Left hindlimb (tissue), 1 donor: Measurements from ENCODE around the gene CNOT3.
"Not testable (repeated sequence)": the region's sequence is repeated elsewhere in the genome, so short reads cannot be mapped to it uniquely, and the experiment has no call there.

Experiments
- DNase-seq: peaks from one replicate; pipeline ENCODE4 v3.0.0-alpha.2; 2018

CNOT3 gene

DNA sequence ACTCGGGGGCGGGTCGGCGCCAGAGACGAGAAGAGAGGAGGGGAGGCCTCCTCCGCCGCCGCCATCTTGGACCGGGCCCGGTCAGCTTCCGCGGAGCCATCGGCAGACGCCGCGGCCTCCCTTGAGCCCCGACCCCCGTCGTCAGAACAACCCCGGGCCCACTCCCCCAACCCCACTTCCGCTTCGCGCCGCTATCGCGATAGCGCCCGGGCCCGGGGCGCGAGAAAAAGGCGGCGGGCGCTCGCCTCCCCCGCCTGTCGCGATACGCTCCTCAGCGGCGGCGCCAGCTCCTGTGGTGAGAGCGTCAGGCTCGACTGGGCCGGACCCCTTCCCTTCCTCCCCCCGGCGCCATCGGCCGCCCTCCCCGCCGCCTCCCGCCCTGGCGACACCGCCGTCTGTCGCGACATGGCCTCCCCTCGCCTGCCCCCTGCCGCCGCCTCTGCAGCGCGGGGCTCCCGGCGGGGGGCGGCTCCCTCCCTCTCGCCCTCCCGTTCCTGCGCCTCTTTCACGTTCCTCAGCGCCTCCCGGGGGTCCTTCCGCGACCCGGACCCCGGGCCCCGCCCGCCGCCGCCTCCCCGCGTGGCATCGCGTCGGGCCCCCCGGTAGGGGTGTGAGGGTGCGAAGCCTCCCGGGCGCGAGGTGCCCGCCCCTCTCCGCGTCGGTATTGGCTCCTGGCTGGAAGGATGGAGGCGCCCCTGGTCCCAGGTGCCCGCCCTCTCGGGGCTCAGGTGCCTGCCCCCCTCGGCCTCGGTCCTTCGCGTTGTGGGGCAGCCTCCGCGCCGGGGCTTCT, at the start of gene CNOT3:
TSS of gene CNOT3 (plus strand) at position 64 of the 790 bp plus-strand sequence. CDS start 5,217 bp downstream, outside the sequence.
- no peak for DNase-seq

DNA sequence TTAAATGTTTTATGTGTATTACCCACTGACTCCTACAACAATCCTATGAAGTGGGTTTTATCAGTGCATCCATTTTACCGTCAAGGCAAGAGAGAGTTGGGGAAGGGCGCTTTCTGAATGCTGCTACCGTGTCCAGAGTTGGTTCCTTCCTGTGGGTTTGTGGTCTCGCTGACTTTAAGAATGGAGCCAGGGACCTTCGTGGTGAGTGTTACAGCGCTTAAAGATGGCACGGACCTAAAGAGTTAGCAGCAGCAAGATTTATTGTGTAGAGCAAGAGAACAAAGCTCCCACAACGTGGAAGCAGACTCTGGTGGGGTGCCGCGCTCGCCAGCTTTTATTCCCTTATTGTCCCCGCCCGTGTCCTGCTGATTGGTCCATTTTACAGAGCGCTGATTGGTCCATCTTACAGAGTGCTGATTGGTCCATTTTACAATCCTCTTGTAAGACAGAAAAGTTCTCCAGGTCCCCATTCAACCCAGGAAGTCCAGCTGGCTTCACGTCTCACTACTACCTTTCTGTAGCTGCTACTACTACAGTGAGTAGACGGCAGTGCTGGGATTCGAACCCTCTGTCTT, 43.0 kb upstream of the CNOT3 start:
- DNase-seq: no peak

DNA sequence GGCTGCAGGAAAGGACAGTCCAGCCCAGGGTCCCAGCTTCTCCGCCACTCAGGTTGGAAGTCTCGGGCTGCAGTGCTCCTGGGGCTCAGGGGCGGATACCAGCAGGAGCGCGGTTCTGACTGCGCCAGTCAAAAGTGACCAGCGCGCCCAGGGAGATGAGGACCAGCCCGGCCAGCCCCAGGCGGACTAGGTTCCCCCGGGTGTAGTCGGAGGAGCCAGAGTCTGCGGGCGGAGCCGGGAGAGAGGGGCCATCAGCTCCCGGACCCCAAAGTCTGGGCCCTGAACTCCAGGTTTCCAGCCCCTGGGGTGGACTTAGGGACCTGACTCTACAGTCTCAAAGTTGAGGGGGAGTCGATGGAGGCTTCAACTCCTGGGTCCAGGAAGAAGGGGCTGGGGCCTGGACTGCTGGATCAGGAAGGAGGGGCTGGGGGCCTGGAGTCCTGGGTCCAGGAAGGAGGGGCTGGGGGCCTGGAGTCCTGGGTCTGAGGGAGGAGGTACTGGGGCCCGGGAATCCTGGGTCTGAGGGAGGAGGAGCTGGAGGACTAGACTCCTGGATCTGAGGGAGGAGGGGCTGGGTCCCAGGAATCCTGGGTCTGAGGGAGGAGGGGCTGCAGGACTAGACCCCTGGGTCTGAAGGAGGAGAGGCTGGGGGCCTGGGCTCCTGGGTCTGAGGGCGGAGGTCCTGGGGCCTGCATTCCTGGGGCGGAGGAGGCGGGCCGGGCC, 42.3 kb upstream of the CNOT3 start:
- DNase-seq: no peak

DNA sequence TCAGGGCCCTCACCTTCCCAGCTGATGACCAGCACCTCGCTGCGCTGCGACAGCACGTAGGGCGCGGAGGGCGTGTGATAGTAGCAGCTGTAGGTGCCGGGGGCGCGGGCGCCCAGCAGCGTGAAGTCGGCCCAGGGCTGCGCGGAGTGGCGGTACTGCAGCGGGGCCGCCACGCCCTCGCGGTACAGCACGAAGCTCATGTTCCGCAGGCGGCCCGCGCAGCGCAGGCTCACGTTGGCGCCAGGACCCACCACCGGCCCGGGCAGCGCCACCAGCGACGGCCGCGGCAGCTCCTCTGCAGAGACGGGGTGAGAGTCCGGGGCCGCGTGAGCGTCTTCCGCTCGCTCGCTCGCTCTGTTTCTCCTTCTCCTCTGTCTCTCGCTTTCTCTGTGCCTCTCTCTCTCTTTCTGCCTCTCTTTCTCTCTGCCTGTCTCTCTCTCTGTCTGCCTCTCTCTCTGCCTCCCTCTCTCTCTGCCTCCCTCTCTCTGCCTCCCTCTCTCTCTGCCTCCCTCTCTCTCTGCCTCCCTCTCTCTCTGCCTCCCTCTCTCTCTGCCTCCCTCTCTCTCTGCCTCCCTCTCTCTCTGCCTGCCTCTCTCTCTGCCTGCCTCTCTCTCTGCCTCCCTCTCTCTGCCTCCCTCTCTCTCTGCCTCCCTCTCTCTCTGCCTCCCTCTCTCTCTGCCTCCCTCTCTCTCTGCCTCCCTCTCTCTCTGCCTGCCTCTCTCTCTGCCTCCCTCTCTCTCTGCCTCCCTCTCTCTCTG, 41.5 kb upstream of the CNOT3 start:
- not testable (repeated sequence) for DNase-seq

DNA sequence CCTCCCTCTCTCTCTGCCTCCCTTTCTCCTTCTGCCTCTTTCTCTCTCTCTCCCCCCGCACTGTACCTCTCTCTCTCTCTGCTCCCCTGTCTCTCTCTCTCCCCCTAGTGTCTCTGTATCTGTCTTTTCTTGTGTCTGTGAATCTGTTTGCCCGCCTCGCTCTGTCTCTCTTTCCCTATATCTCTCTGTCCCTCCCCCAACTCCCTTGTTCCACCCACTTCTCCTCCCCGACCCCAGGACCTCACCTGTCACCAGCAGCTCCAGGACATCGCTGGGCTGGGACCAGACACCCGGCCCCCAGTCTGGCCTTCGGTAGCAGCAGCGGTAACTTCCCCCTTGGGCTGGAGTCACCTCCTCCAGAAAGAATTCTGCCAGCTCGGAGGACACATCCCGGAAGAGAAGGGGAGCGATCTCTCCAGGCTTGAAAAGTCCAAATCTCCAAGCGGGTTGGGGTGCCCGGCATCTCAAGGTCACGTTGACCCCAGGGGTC, 40.9 kb upstream of the CNOT3 start:
- DNase-seq: no peak

DNA sequence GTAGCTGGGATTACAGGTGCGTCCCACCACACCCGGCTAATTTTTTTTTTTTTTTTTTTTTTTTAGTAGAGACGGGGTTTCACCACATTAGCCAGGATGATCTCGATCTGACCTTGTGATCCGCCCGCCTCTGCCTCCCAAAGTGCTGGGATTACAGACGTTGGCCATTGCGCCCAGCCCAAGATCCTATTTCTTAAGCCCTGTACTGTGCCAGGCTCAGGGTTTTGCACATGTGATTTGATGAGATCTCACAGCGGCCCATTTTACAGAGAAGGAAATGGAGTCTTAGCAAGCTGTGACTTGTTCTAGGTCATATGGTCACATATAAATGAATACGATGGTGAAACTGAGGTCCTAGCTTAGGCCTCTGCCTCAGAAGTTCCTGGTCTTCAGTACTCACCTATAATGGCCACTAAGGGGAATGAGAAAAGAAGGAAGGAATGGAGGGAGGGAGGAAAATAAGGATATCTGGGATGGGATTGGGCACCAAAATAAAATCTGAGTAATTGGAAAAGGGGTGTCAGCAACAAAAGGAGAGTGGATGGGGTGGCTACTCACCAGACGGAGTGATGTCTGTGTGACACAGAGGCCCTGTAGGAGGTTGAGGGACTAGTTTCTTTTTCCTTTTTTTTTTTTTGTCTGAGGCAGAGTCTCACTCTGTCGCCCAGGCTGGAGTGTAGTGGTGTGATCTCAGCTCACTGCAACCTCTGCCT, 38.2 kb upstream of the CNOT3 start:
- no peak for DNase-seq

DNA sequence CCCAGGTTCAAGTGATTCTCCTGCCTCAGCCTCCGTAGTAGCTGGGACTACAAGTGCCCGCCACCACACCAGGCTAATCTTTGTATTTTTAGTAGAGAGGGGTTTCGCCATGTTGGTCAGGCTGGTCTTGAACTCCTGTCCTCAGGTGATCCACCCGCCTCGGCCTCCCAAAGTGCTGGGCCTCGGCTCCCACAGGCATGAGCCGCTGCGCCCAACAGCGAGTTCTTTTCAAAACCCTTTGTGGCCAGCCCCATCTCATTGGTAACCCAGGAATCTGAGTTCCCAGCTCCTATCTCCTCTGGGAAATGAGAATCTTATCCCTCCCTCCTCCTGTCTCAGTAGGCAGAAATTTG, 37.7 kb upstream of the CNOT3 start:
- DNase-seq: not testable (repeated sequence)

DNA sequence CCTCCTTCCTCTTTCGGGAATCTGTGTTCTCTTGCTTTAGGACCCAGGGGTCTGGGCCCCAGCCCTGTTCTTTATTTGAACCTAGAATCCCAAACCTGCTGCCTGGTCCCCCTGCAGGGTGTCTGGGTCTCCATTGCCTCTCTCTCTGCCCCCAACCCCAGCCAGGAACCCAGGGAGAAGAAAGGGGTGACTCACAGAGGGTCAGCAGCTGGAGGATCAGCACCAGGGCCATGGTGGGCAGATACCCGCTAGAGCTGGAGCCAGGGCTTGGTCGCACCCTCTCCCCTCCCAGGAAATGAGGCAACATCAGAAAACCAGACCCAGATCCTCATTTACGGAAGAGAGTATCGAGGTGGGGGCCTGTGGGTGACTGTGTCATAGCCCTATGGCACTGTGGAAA, 37.0 kb upstream of the CNOT3 start, which contains the start of gene OSCAR:
TSS of gene OSCAR (minus strand) at position 243 of the 400 bp plus-strand sequence. CDS start at position 232, 11 bp downstream.
- DNase-seq: no peak

DNA sequence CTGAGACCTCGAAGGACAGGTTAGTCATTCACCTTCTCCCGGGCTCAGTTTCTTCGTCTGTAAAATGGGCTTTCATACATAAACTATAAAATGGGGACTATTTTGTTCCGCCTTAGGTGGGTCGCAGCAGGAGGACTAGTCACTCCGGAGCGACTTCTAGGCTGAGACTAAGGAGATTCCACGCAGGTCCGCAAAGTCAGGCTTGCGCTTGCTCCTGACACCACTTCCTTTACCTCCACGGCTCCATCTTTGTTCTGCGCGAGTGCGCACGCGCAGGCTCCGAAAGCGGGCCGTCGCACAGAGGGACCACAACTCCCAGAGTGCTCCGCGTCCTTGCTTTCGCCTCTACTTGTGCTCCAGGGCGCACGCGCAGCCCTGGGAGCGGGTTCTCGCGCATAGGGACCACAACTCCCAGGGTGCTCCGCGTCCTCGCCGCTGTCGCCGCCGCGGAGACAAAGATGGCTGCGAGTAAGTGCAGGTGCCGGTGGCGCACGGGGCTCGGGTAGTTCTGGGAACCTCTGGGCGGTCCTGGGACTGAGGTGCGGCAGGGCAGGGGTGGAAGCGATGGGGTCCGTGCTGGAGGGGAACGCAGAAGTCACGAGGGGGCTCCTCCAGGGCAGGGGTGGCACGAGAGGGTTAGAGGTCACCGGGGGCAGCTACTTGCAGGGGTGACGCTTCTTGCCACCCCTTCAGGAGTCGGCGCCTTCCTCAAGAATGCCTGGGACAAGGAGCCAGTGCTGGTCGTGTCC, 35.0 kb upstream of the CNOT3 start, which contains the start of gene NDUFA3:
TSS of gene NDUFA3 (plus strand) at position 435 of the 749 bp plus-strand sequence. CDS start at position 459, 24 bp downstream.
- peak; percentile 98 for DNase-seq

DNA sequence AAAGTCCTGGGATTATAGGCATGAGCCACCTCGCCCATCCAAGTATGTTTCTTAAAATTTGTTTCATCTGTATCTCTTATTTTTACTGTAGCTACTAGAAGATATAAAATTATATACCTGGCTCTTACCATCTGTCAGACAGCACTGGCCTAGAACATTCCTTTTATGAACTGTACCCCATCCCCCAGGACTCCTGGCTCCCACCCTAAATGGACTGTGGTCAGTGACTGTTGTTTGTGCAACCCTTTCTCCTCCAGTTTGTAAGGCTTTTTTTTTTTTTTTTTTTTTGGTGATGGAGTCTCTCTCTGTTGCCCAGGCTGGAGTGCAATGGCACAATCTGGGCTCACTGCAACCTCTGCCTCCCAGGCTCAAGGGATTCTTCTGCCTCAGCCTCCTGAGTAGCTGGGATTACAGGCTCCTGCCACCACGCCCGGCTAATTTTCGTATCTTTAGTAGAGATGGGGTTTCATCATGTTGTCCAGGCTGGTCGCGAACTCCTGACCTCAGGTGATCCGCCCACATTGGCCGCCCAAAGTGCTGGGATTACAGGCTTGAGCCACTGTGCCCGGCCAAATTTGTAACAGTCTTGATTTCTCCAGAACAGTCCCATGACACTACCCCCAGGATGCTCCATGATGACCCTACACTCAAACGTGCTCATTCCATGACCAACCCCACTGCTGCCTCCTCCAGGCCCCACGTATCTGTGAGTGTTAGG, 32.4 kb upstream of the CNOT3 start:
- DNase-seq: no peak

DNA sequence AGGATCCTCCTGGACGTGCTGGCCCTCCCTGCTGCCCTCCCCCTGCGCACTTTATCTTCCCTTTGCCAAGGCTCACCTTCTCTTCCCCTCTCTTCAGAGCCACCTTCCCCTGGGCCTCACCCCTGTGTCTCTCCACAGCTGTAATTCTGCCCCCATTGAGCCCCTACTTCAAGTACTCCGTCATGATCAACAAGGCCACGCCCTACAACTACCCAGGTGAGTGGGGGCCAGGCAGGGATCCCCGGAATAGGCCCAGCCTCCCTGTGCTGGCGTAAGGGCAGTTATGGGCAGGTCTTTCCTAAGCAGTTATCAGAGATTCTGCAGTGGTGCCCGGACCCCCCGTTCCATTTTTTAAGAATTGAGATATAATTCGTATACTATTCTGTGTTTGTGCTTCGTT, 31.8 kb upstream of the CNOT3 start:
- DNase-seq: no peak

DNA sequence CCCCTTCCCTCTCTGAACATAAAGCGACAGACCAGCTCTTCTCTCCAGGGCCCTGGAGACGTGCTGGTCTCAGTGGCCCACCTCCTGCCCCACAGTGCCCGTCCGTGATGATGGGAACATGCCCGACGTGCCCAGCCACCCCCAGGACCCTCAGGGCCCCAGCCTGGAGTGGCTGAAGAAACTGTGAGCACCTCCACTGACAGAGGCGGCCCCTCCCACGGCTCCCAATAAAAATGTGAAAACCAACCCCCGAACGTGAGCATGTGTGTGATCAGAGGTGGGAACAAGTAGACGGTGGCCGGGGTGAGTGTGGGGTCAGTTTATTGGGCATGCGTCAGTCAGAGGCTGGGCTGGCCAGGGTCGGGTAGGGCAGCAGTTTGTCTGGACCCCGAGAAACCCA, 30.8 kb upstream of the CNOT3 start:
- no peak for DNase-seq

DNA sequence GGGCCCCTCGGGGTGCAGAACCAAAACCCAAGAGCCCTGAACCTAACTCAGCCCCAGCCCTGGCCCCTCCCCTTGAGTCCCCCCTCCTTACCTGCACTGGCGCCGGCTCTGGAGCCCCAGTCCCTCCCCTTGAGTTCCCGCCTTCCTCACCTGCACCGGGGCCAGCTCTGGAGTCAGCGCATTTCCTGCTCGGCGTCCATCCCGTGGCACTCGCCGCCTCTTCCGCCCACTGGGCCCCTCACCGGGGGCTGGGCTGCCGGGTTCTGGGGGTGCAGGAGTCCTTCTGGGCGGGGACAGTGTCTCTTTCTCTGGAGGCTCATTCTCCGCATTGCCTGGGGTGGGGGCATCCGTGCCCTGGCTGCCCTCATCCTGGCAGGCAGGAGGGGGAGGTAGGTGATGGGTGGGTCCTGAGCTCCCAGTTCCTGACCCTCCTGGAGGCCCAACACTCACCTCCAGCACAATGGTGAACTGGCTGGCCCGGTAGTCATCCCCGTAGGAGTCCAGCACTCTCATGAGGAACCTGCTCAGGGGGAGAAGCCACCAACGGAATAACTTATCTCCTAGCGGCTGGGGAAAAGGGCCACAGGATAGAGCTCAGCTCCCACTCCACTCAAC, 29.6 kb upstream of the CNOT3 start:
- DNase-seq: no peak

DNA sequence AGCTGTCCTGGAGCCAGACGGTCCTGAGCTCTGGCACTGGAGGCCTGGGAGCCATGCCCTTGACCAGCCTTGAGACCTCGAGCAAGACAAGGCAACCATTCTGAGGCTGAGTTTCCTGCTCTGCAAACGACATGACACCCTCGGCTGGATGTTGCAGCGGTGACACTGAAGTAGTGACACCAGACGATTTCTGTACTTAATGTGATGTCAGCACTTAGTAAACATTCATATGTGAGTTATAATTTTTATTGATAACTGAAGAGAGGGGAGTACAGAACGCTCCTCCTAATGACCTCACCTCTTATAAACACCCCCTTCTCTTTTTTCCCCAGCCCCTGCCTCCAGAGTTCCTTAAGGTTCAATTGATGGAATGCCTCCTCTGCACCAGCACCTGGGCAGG, 29.1 kb upstream of the CNOT3 start:
- DNase-seq: no peak

DNA sequence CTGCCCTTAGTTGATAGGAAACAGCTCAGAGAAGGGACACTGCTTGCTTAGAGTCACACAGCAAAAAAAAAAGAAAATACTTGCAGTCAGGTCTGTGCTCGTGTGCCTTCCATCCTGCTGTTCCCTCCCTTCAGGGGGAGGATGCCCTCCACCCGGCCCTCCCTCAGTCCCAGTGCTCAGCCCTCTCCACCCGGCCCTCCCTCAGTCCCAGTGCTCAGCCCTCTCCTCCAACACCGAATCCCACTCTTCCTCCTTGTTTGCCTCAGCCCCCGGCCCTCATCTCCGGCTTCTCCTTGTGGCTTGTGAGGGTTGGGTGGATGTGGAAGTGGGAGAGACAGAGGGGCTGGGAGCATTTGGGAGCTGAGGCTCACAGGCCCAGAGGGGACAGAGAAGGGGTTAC, 27.9 kb upstream of the CNOT3 start:
- no peak for DNase-seq

DNA sequence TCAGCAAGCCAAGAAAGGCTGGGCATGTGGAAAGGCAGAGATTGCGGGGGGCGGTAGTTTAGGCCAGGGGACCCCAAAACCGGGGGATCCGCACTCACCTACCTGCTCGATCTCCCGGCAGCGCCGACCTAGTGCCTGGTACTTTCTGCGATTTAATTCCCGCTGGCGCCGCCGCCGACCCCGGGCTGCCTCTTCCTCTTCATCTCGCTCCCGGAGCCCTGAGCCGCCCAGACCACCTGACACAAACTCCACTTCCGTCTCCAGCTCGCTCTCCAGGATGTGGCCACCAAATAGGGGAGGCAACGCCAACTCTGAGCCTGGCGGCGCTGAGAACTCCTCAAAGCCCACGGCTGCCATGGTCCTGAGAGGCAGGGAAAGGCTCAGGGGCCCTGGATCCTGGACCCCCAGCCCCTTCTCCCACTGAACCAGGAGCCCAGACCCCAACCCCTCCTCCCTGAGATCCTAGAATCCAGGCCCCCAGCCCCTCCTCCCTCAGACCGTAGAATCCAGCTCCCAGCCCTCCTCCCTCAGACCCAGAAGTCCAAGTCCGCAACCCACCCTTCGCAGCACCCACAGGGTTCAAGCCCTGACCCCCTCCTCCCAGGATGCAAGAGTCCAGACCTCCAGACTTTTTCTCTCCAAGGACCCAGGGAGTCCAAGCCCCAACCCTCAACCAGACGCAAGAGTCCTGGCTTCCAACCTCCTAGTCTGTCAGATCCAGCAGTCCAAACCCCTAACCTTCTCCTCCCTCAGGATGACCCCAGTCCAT, 23.0 kb upstream of the CNOT3 start:
- no peak for DNase-seq

DNA sequence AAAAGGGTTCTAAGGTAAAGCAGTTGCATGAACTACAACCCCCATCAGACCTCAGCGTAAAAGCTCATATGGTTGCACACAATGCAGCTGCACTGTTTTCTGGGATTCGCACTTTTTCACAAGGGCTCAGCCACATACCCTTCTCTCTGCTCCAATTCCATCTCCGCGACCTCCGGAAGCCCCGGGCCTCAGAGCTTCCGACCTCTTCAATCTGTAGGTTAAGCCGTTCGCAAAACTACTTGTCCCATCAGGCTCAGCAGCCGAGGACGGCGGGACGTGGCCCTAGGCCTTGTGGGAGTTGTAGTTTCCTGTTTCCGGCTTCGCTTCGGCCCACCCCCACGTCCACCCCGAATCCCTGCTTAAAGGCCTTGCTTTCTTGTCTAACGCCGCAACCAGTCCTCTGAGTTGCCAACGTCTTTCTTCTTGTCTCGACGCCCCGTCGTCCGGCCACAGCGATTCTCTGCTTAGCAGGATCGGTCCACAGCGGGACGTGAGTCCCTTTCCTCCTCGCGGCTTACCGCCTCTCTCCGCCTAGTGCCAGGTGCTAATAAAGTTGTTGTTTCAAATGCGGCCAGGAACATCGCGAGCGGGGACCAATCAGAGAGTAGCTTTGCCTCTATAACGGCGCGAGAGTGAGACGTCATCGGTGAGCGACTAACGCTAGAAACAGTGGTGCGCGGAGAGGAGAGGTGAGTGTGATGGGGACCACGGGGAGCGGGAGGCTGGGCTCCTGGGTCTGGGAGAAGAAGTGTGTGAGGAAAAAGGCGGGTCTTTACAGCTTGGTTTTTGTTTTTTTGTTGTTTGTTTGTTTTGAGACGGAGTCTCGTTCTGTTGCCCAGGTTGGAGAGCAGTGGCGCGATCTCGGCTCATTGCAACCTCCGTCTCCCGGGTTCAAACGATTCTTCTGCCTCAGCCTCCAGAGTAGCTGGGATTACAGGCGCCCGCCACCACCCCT, 22.2 kb upstream of the CNOT3 start, which contains the start of the genes PRPF31 and TFPT:
TSS of gene PRPF31 (plus strand) at position 646 of the 955 bp plus-strand sequence. CDS start 2,525 bp downstream, outside the sequence.
TSS of gene TFPT (minus strand) at position 549 of the 955 bp plus-strand sequence. CDS start at position 161, 388 bp downstream.
- peak; percentile 96 for DNase-seq

DNA sequence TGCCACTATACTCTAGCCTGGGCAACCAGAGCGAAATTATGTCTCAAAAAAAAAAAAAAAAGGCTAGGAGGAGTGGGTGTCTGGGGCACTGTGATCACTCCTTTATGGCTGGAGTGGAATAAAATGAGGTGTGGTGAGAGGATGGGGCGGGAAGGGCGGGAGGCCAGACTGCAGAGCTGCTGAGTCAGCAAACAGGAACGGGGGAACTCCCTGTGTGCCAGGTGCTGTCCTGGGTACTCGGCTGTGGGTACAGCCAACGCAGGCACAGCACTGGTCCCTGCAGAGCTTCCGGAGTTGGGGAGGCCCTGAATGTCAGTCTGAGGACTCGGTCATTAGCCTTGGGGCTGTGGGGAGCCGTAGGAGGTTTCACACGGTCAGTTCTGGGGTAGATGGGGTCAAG, 16.3 kb upstream of the CNOT3 start:
- DNase-seq: no peak
